GM19240 (cell line): ENCODE results near the gene DST.
A peak's percentile ranks its signal among the peaks of the same experiment; 100 is the strongest.
"Not testable (repeated sequence)": the region's sequence is repeated elsewhere in the genome, so short reads cannot be mapped to it uniquely, and the experiment has no call there.

Experiments used
- DNase-seq: peaks from one replicate; pipeline ENCODE4 v3.0.0; 2011; ENCODE audit warnings: low spot score; ENCODE audit not compliant: insufficient read length

The DST gene

DNA sequence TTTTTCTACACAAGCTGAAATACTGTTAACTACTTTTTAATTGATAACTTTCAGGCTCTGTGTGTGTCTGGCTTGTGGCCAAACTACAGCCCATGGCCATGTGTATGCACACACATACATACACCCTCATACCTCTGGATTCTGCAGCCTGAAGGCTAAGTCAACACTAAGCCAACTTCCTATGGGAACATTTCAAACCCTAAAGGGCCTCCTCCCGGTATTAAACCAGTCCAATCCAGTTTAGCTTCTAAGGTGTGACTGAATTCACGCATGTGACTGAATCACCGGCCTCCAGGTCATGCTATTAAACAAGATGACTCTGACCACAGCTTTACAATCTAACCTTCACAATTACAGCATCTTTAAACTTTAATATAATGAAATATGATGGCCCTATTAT, 20.7 kb upstream of the DST start:
- no peak for DNase-seq

DNA sequence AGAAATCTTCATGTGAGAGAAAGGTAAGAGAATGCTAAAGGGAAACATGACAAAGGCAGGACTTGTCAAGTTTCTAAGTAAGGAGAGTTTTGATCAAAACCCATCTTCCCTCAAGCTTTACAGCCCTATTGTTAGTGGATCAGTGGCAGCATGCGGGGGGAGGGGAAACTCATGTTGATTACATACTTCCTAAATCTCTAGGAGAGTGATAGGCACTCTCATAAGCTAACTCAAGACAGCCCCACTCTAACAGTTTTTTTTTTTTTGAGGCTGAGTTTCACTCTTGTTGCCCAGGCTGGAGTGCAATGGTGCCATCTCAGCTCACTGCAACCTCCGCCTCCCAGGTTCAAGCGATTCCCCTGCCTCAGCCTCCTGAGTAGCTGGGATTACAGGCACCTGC, 18.6 kb upstream of the DST start:
- DNase-seq = not testable (repeated sequence)

GRCh38 chr6:56660381-56660730, 17.7 kb upstream of the DST start:
- no peak for DNase-seq

DNA sequence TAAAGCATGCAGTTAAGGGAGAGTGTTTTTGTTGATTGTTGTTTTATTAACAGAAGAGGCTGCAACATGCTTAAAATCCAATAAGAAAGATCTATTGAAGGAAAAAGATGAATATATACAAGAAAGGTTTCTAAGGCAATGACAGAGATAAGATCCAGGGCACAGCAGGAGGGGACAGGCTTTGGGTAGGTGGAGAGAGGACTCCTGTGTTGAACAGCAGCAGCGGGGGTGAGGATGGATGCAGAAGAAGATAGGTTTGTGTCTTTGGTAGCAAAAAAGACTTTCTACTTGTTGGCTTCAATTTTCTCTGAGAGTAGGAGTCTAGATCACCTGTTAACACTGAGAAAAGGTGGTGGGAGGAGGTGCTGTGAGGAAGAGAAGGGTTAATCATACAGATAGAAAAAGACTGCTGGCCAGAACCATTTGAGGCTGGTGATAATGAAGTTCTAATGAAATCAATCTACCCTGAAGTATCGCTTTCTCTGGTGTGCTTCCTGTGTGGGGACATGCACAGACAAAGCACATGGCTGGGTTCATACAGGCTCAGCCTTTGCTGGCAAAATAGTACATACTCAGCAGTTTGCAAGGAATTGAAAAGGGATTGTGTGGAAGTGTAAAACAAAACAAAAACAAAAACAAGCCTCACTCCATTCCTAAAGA, 17.2 kb upstream of the DST start:
- DNase-seq = peak; percentile 19

DNA sequence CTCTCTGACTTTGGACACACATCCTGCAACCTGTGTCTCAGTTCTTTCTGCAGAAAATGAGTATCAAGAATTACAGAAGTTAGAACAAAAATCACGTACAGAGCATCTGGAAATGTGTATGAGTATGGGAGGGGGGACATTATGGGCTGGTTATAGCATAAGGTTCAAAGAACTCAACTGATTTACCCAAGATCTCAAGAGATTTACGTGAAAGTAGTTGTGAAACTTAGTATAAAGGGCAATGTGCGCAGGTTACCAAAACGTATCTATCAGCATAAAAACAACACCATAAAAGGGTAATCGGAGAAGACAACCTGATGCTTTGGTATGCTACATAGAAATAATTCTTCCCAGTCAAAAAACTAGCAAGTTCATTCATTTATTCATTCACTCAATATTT, 15.6 kb upstream of the DST start:
- no peak for DNase-seq

DNA sequence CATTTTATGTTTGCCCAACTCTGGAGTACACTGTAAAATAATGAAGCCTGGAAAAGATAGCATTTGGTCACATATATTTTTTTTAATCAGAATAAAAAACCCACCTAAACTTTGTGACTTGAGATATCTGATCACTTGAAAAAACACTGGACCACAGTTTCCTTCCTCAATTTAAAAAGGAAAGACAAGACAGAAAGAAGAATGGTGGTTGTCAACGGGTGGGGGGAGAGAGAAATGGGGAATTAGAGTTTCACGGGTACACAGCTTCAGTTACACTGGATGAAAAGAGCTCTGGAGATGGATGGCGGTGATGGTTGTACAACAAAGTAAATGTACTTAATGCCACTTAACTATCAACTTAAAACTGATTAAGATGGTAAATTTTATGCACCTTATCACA, 14.7 kb upstream of the DST start:
- DNase-seq = no peak

- DNase-seq = no peak
Measured at GRCh38 chr6:56656466-56656865, 13.8 kb upstream of the DST start.

- DNase-seq = no peak
Measured at GRCh38 chr6:56655996-56656395, 13.3 kb upstream of the DST start.

DNA sequence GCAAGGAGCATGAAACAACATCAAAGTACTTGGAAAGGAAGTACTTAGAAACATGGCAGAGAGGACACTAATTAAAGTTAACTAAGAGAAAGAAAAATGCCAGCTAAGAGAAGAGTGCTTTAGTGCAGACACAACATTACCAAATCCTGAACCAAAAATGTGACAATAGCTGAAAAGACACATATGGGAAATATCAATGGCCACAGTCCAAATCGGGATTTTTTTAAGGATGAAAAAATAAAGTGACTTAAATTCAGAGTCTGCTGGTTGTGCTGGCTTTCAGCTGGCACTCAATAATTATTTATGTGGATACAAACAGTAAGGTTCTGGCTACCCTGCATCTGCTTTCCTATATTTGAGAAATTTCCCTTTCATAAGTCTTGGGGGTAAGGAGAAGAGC, 12.6 kb upstream of the DST start:
- DNase-seq = no peak

- DNase-seq = no peak
Measured at GRCh38 chr6:56652994-56653393, 10.3 kb upstream of the DST start.

- DNase-seq = no peak
Measured at GRCh38 chr6:56652231-56652630, 9.5 kb upstream of the DST start.

- DNase-seq = no peak
Measured at GRCh38 chr6:56650191-56650590, 7.5 kb upstream of the DST start.

GRCh38 chr6:56649782-56650181, 7.1 kb upstream of the DST start:
- DNase-seq = no peak

DNA sequence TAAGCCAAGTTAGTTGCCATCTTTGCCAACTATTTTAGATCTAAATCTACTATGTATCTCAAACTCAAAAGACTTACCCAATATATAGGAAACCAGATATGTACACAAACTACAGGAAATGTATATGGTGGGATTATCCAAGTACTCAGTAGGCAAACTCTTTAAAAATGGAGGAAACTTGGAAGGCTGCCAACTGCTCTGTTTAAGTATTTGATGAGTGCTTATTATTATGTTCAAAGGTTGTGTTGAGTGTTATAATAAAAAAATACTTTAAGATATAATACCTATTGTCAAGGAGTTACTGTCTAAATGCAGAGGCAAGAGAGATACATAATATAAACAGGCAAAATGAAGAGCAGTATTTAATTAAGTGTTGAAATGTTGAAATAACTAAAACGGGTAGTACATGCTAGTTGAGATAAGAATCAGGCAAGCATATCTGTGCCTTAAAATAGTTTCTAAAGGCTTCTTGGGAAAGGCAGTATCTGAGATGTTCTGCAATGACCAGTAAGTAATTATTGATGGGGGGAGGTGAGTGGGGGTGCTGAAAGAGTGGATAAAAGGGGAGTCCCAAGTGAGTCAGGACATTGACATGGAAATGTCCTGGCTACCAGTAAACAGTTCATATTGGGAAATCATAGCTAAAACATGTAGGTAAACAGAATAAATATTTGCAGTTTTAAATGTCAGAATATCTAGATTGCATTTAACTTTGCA, 6.5 kb upstream of the DST start:
- no peak for DNase-seq

- no peak for DNase-seq
Measured at GRCh38 chr6:56647172-56647762, 4.6 kb upstream of the DST start.

- no peak for DNase-seq
Measured at GRCh38 chr6:56644366-56644765, 1.7 kb upstream of the DST start.

DNA sequence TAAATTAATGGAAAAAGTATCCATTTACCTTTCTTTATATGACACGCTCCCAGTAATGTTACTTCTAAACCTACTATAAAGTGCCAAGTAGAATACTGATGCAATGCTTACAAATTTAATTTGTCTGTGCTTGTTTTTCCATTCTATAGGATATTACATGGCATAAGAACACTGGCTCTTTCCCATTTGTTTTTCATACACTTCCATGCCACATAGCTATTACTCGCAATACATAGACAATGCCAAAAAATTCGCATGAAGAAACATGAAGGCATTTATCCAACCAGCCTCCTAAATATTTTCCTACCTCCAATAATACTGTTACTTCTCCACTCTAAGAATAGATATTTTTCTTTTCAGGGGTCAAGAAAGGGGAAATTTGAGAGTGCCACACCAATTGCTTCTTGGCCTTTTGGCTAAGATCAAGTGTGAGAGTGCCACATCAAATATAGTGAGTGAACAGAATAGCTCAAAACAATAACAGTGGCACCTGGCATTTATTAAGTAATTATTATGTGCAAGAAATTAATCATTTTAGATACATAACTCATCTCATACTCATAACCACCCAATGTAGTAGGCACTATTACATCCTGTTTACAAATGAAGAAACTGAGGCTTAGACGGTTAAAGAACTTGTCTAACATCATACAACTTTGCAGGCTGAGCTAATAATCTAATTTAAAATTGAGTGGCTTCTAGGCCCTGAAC, 845 bp upstream of the DST start:
- DNase-seq = no peak

GRCh38 chr6:56640374-56640773, 2.3 kb downstream of the DST start:
- DNase-seq = no peak

DNA sequence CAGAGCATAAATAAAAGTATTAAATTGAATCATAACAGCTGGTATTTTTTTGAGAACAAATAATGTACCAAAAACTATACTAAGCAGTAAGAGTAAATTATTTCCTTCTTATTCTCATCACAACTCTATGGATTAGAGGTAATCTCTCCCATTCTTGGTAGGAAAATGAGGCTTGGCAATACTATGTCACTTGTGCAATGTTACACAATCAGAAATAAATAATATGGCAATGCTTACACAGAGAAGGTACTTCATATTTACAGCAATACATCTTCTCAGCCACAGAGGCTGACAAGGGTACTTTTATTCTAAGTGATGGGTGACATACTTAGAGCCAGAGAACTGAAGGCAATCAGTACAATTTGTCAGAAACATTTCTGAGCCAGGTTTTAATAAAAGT, 3.9 kb downstream of the DST start:
- DNase-seq = no peak

- DNase-seq = no peak
Measured at GRCh38 chr6:56637640-56638039, 5.0 kb downstream of the DST start.

DNA sequence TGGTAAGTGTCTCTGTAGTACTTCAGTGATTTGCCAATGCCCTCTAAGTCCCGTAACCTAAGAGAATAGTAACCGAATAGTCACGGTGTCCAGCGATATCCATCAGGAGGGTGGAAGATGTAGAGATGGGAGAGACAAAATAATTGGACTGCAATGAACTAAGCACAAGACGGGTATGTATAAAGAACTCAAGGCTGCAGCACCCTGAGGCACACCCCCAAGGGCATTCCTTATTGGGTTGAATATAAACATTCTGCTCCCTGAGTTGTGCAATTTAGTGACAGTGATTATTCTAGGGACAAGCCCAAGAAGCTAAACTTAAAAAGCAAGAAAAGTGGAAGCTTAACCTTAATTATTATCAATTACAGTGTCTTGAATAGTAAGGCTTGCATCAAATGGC, 14.6 kb downstream of the DST start:
- no peak for DNase-seq

GRCh38 chr6:56625356-56625755, 17.3 kb downstream of the DST start:
- DNase-seq = no peak

- DNase-seq = no peak
Measured at GRCh38 chr6:56624728-56625069, 18.0 kb downstream of the DST start.
